T-helper 1 cell treated with Interleukin-12 subunit alpha and Interleukin-12 subunit beta and Interleukin-4 antibody, amounts not matched to agents 30 μg/mL and 1 μg/mL, for 36 hours (primary cell): ENCODE measurements around the gene GRIK3.

Experiments
- H3K27ac Mint-ChIP-seq: one replicate; pipeline ENCODE4 v1.8.0; 2021; ENCODE audit warnings: mild to moderate bottlenecking, mixed read lengths
- H3K27me3 Mint-ChIP-seq: one replicate; pipeline ENCODE4 v1.8.0; 2021; ENCODE audit warnings: low read depth, mixed read lengths
- H3K36me3 Mint-ChIP-seq: one replicate; pipeline ENCODE4 v1.8.0; 2021; ENCODE audit warnings: low read depth, mixed read lengths
- H3K4me1 Mint-ChIP-seq: one replicate; pipeline ENCODE4 v1.8.0; 2021; ENCODE audit warnings: low read depth, mixed read lengths
- H3K4me3 Mint-ChIP-seq: one replicate; pipeline ENCODE4 v1.8.0; 2021; ENCODE audit warnings: mild to moderate bottlenecking, moderate library complexity, mixed read lengths
- H3K9me3 Mint-ChIP-seq: one replicate; pipeline ENCODE4 v1.8.0; 2021; ENCODE audit warnings: mixed read lengths

Gene GRIK3

GRCh38 chr1:36987276-36987675 is 47.0 kb downstream of the GRIK3 start:
- Mint-ChIP-seq H3K27me3 (no peaks in the 10 kb centered on the region), H3K9me3 (no peaks in the 10 kb centered on the region), H3K4me1 (no peaks in the 10 kb centered on the region), H3K36me3 (no peaks in the 10 kb centered on the region), H3K4me3 (no peak overlapping the region), H3K27ac (no peak overlapping the region)

- Mint-ChIP-seq H3K4me3 (no peak overlapping the region), H3K4me1 (no peaks in the 10 kb centered on the region), H3K36me3 (no peaks in the 10 kb centered on the region), H3K9me3 (no peaks in the 10 kb centered on the region), H3K27ac (no peak overlapping the region), H3K27me3 (no peaks in the 10 kb centered on the region)
Observed at GRCh38 chr1:36986241-36986985, 47.9 kb downstream of the GRIK3 start.

DNA sequence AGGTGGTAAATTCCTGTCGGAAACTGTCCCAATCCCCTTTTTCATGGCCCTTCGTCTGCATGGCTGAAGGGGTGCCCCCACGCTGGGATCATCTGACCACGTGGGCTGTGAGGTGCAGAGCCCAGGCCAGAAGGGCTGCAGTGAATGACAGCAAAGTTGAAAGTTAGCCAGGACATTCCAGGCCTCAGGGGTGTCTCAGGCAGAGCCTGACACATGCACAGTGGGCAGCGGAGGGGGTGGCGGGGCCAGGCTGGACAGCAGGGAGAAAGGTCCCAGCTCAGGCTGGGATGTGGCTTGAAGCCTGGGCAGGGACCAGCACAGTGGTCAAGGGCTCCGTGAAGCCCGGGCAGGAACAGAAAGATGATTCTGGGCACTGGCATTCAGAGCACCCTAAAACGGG is 49.6 kb downstream of the GRIK3 start:
- H3K4me3 Mint-ChIP-seq, result no peak overlapping the region
- H3K9me3 Mint-ChIP-seq, result peaks cover 3% of the 10 kb centered on the region
- H3K36me3 Mint-ChIP-seq, result no peaks in the 10 kb centered on the region
- no peak overlapping the region for H3K27ac Mint-ChIP-seq
- no peaks in the 10 kb centered on the region for H3K4me1 Mint-ChIP-seq
- no peaks in the 10 kb centered on the region for H3K27me3 Mint-ChIP-seq

GRCh38 chr1:36984026-36984425 is 50.3 kb downstream of the GRIK3 start:
- H3K4me1 Mint-ChIP-seq, result no peaks in the 10 kb centered on the region
- H3K9me3 Mint-ChIP-seq, result peaks cover 3% of the 10 kb centered on the region
- no peaks in the 10 kb centered on the region for H3K27me3 Mint-ChIP-seq
- no peak overlapping the region for H3K4me3 Mint-ChIP-seq
- H3K36me3 Mint-ChIP-seq, result no peaks in the 10 kb centered on the region
- no peak overlapping the region for H3K27ac Mint-ChIP-seq

- H3K36me3 Mint-ChIP-seq, result no peaks in the 10 kb centered on the region
- no peaks in the 10 kb centered on the region for H3K27me3 Mint-ChIP-seq
- no peak overlapping the region for H3K4me3 Mint-ChIP-seq
- no peak overlapping the region for H3K27ac Mint-ChIP-seq
- H3K9me3 Mint-ChIP-seq, result peaks cover 13% of the 10 kb centered on the region
- H3K4me1 Mint-ChIP-seq, result no peaks in the 10 kb centered on the region
Observed at GRCh38 chr1:36982709-36983108, 51.6 kb downstream of the GRIK3 start.

- no peak overlapping the region for H3K27ac Mint-ChIP-seq
- H3K4me1 Mint-ChIP-seq, result no peaks in the 10 kb centered on the region
- no peak overlapping the region for H3K4me3 Mint-ChIP-seq
- H3K27me3 Mint-ChIP-seq, result no peaks in the 10 kb centered on the region
- no peaks in the 10 kb centered on the region for H3K36me3 Mint-ChIP-seq
- H3K9me3 Mint-ChIP-seq, result peaks cover 13% of the 10 kb centered on the region
Observed at GRCh38 chr1:36981771-36982622, 52.3 kb downstream of the GRIK3 start.

DNA sequence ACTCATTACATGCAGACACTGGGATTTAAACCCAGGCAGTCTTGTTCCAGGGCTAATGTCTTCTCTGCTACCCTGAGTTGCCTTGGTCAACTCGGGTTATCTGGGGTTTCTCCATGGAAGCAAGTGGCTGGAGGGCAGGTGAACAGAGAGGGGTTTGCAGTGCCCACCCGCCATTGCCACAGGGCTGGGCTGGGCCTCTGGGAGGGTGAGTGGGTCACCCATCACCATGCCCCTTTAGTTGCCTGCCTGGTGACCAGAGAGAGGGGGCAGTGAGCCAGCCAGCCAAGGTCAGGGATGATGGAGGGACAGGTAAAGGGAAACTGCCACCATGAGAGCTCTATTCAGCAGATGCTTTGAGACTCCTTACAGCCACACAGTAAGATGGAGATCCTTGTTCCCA is 53.2 kb downstream of the GRIK3 start:
- Mint-ChIP-seq H3K4me1 (no peaks in the 10 kb centered on the region), H3K36me3 (no peaks in the 10 kb centered on the region), H3K9me3 (peaks cover 13% of the 10 kb centered on the region), H3K4me3 (no peak overlapping the region), H3K27ac (no peak overlapping the region), H3K27me3 (no peaks in the 10 kb centered on the region)

DNA sequence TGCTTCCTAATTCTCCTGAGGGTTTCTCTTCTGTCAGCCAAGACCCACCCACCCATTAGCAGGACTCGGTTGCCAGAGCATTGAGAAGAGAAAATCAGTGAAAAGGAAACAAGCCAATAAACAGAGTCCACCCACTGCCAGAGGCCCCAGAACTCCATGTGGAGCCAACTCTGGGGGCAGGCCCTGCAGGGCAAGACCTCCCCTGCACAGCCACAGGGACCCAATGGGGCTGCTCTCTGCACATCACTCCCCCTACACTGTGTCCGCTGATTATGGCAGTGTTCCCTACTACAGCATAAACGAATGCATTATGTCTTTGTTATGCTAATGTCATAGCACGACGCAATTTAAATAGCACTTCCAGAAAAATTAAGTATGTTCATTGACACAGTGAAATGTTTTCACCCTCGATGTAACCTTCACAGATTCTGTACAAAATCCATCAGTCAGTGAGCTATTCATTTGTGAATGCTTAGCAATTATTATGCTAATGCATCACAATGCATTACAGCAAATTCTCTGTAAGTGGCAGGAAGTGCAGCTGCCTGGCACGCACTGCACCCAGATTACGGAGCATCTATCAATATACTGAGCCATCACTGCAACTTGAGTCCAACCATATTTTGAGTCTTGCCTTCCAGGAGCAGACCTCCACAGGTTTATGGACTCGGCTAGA is 56.4 kb downstream of the GRIK3 start:
- H3K9me3 Mint-ChIP-seq, result peaks cover 13% of the 10 kb centered on the region
- H3K4me3 Mint-ChIP-seq, result no peak overlapping the region
- H3K36me3 Mint-ChIP-seq, result no peaks in the 10 kb centered on the region
- H3K4me1 Mint-ChIP-seq, result no peaks in the 10 kb centered on the region
- no peaks in the 10 kb centered on the region for H3K27me3 Mint-ChIP-seq
- H3K27ac Mint-ChIP-seq, result no peak overlapping the region

DNA sequence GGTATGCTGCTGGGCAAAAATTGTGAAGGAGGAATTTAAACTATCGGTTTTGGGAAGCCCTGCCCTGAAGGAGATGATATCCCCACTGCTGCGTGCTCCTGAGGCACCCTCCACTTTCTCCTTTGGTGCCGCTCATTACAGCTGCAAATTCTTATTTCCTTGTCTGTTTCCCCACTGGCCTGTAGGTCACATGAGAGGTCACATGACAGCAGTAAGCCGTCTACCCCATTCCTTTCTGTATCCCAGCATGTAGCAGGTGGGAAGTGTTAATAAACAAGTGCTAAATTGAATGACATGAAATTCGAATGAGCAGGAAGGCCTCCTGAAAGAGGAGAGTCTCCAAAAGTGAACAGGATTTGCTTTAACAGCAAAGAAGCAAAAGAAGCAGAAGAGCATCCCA is 58.7 kb downstream of the GRIK3 start:
- H3K27ac Mint-ChIP-seq, result no peak overlapping the region
- H3K4me3 Mint-ChIP-seq, result no peak overlapping the region
- H3K27me3 Mint-ChIP-seq, result no peaks in the 10 kb centered on the region
- H3K4me1 Mint-ChIP-seq, result no peaks in the 10 kb centered on the region
- H3K36me3 Mint-ChIP-seq, result no peaks in the 10 kb centered on the region
- peaks cover 13% of the 10 kb centered on the region for H3K9me3 Mint-ChIP-seq

DNA sequence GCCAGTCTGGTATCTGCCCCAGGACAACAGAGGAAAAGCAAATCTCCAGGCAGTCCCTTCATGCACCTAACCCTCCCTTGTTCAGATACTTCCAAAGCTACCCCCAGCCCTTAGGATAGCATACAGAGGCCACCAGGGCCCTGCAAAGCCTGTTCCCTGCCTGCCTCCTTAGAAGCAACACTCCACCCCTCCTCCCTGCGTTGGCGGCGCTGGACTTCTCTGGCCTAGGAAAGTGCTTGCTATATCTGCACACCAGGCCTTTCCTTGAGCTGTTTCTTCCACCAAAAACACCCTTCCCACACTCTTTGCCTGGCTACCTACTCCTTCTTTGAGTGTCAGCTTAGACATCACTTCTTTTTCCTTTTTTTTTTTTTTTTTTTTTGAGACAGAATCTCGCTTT is 61.3 kb downstream of the GRIK3 start:
- Mint-ChIP-seq H3K9me3 (peaks cover 3% of the 10 kb centered on the region), H3K4me3 (no peak overlapping the region), H3K27ac (no peak overlapping the region)

GRCh38 chr1:36971852-36972618 is 62.3 kb downstream of the GRIK3 start:
- no peaks in the 10 kb centered on the region for H3K4me1 Mint-ChIP-seq
- no peak overlapping the region for H3K27ac Mint-ChIP-seq
- H3K4me3 Mint-ChIP-seq, result no peak overlapping the region
- H3K36me3 Mint-ChIP-seq, result no peaks in the 10 kb centered on the region
- H3K27me3 Mint-ChIP-seq, result no peaks in the 10 kb centered on the region
- no peaks in the 10 kb centered on the region for H3K9me3 Mint-ChIP-seq

More for the DNA sequence above, 61.3 kb downstream of the GRIK3 start:
- no peaks in the 10 kb centered on the region for H3K36me3 Mint-ChIP-seq
- H3K27me3 Mint-ChIP-seq, result no peaks in the 10 kb centered on the region
- H3K4me1 Mint-ChIP-seq, result no peaks in the 10 kb centered on the region

- Mint-ChIP-seq H3K4me3 (no peak overlapping the region), H3K9me3 (no peaks in the 10 kb centered on the region), H3K27me3 (no peaks in the 10 kb centered on the region), H3K27ac (no peak overlapping the region), H3K36me3 (no peaks in the 10 kb centered on the region), H3K4me1 (no peaks in the 10 kb centered on the region)
Observed at GRCh38 chr1:36968730-36969129, 65.6 kb downstream of the GRIK3 start.

- no peaks in the 10 kb centered on the region for H3K36me3 Mint-ChIP-seq
- H3K27me3 Mint-ChIP-seq, result no peaks in the 10 kb centered on the region
- no peaks in the 10 kb centered on the region for H3K4me1 Mint-ChIP-seq
- H3K9me3 Mint-ChIP-seq, result no peaks in the 10 kb centered on the region
- no peak overlapping the region for H3K27ac Mint-ChIP-seq
- no peak overlapping the region for H3K4me3 Mint-ChIP-seq
Observed at GRCh38 chr1:36966242-36966641, 68.1 kb downstream of the GRIK3 start.
